ENCODE data around the gene METTL2B.
"Not testable (repeated sequence)": the region's sequence is repeated elsewhere in the genome, so short reads cannot be mapped to it uniquely, and the experiment has no call there.

The METTL2B gene

GRCh38 chr7:128542530-128542929 lies 66.0 kb downstream of the METTL2B start:
- peaks cover 0 to 16% of the 10 kb centered on the region in 2 donors for H3K36me3 ChIP-seq (ENCODE audit: control insufficient read depth in 2 of 2, insufficient read depth in 2 of 2, low read length in 2 of 2)
- H3K4me1 ChIP-seq (ENCODE audit: control insufficient read depth in 2 of 2, insufficient read depth in 2 of 2, low read length in 2 of 2); H3K27me3 ChIP-seq (ENCODE audit: control insufficient read depth in 2 of 2, insufficient read depth in 2 of 2, low read length in 2 of 2); H3K4me3 ChIP-seq (ENCODE audit: low read length in 2 of 2); H3K9me3 ChIP-seq (ENCODE audit: control insufficient read depth in 2 of 2, low read length in 2 of 2); H3K9ac ChIP-seq (ENCODE audit: low read depth in 1 of 2, low read length in 2 of 2); H3K27ac ChIP-seq (ENCODE audit: low read depth in 2 of 2, low read length in 2 of 2): not testable (repeated sequence)

GRCh38 chr7:128543300-128543699 lies 66.8 kb downstream of the METTL2B start:
- H3K36me3 ChIP-seq (ENCODE audit: control insufficient read depth in 2 of 2, insufficient read depth in 2 of 2, low read length in 2 of 2) = peaks cover 0 to 19% of the 10 kb centered on the region in 2 donors
- not testable (repeated sequence) for H3K4me1 ChIP-seq (ENCODE audit: control insufficient read depth in 2 of 2, insufficient read depth in 2 of 2, low read length in 2 of 2); H3K27ac ChIP-seq (ENCODE audit: low read depth in 2 of 2, low read length in 2 of 2); H3K27me3 ChIP-seq (ENCODE audit: control insufficient read depth in 2 of 2, insufficient read depth in 2 of 2, low read length in 2 of 2); H3K4me3 ChIP-seq (ENCODE audit: low read length in 2 of 2); H3K9me3 ChIP-seq (ENCODE audit: control insufficient read depth in 2 of 2, low read length in 2 of 2); H3K9ac ChIP-seq (ENCODE audit: low read depth in 1 of 2, low read length in 2 of 2)

GRCh38 chr7:128546319-128546851 lies 69.8 kb downstream of the METTL2B start:
- H3K36me3 ChIP-seq (ENCODE audit: control insufficient read depth in 2 of 2, insufficient read depth in 2 of 2, low read length in 2 of 2); H3K9ac ChIP-seq (ENCODE audit: low read depth in 1 of 2, low read length in 2 of 2); H3K4me1 ChIP-seq (ENCODE audit: control insufficient read depth in 2 of 2, insufficient read depth in 2 of 2, low read length in 2 of 2); H3K4me3 ChIP-seq (ENCODE audit: low read length in 2 of 2); H3K27me3 ChIP-seq (ENCODE audit: control insufficient read depth in 2 of 2, insufficient read depth in 2 of 2, low read length in 2 of 2); H3K27ac ChIP-seq (ENCODE audit: low read depth in 2 of 2, low read length in 2 of 2); H3K9me3 ChIP-seq (ENCODE audit: control insufficient read depth in 2 of 2, low read length in 2 of 2): not testable (repeated sequence)

GRCh38 chr7:128550920-128551319 lies 74.4 kb downstream of the METTL2B start:
- H3K4me1 ChIP-seq (ENCODE audit: control insufficient read depth in 2 of 2, insufficient read depth in 2 of 2, low read length in 2 of 2) = no peaks in the 10 kb centered on the region
- no peak overlapping the region for H3K27ac ChIP-seq (ENCODE audit: low read depth in 2 of 2, low read length in 2 of 2)
- no peak overlapping the region for H3K9ac ChIP-seq (ENCODE audit: low read depth in 1 of 2, low read length in 2 of 2)
- no peaks in the 10 kb centered on the region for H3K27me3 ChIP-seq (ENCODE audit: control insufficient read depth in 2 of 2, insufficient read depth in 2 of 2, low read length in 2 of 2)
- no peak overlapping the region for H3K4me3 ChIP-seq (ENCODE audit: low read length in 2 of 2)
- H3K9me3 ChIP-seq (ENCODE audit: control insufficient read depth in 2 of 2, low read length in 2 of 2) = no peaks in the 10 kb centered on the region
- peaks cover 0 to 8% of the 10 kb centered on the region in 2 donors for H3K36me3 ChIP-seq (ENCODE audit: control insufficient read depth in 2 of 2, insufficient read depth in 2 of 2, low read length in 2 of 2)

GRCh38 chr7:128554394-128554793 lies 77.8 kb downstream of the METTL2B start:
- H3K9ac ChIP-seq (ENCODE audit: low read depth in 1 of 2, low read length in 2 of 2); H3K4me3 ChIP-seq (ENCODE audit: low read length in 2 of 2); H3K36me3 ChIP-seq (ENCODE audit: control insufficient read depth in 2 of 2, insufficient read depth in 2 of 2, low read length in 2 of 2); H3K9me3 ChIP-seq (ENCODE audit: control insufficient read depth in 2 of 2, low read length in 2 of 2); H3K27ac ChIP-seq (ENCODE audit: low read depth in 2 of 2, low read length in 2 of 2); H3K4me1 ChIP-seq (ENCODE audit: control insufficient read depth in 2 of 2, insufficient read depth in 2 of 2, low read length in 2 of 2); H3K27me3 ChIP-seq (ENCODE audit: control insufficient read depth in 2 of 2, insufficient read depth in 2 of 2, low read length in 2 of 2): not testable (repeated sequence)

All from mucosa of rectum (tissue), 2 donors.